HG02840 (cell line): ENCODE measurements around the gene SLCO2B1.

ENCODE experiments used
- ATAC-seq: cut with Tn5 transposase; IDR thresholded peaks from one replicate; pipeline ENCODE4 v1.9.1; 2021; ENCODE audit warnings: mild to moderate bottlenecking, moderate library complexity, moderate number of reproducible peaks; ENCODE audit not compliant: unreplicated experiment, low FRiP score

SLCO2B1 gene

DNA sequence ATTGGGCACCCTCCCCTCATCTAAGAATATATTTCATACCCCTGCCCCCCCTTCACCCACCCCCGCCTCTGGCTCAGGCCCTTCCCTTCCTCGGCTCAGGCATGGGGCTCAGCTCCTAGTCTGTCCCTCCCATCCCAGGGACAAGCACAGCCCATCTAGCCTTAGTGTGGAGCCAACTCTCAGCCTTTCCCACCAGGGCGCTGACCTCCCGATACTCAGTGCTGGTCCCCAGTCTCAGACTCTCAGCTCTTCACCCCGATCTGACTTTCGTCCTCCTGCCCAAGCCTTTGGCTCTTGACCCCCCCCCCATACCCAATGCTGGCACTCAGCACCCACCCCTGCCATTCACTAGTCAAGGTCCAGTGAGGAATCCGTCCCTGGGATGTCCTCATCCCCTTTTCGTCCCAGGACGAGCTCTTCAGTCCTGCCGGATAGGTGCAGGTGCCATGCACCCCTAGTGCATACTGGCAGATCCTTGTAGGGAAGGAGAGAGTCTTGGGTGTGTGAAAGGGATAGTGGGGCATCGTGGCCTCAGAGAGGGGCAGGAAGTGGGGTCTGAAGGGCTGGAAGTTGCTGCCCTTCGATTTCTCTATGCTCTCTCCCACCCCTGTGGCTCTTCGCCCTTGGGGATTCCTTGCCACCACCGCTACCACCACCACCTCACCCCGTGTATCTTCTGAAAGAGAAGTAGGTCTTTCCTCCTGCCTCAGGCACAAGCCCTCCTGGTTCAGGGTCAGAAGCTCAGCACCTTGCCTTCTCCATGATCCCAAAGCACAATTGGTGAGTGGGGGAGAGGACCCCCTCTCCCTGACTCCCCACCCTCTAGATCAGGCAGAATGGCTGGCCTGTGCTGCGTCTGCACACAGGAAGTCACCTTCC, 92.1 kb downstream of the SLCO2B1 start:
- ATAC-seq = no peak

DNA sequence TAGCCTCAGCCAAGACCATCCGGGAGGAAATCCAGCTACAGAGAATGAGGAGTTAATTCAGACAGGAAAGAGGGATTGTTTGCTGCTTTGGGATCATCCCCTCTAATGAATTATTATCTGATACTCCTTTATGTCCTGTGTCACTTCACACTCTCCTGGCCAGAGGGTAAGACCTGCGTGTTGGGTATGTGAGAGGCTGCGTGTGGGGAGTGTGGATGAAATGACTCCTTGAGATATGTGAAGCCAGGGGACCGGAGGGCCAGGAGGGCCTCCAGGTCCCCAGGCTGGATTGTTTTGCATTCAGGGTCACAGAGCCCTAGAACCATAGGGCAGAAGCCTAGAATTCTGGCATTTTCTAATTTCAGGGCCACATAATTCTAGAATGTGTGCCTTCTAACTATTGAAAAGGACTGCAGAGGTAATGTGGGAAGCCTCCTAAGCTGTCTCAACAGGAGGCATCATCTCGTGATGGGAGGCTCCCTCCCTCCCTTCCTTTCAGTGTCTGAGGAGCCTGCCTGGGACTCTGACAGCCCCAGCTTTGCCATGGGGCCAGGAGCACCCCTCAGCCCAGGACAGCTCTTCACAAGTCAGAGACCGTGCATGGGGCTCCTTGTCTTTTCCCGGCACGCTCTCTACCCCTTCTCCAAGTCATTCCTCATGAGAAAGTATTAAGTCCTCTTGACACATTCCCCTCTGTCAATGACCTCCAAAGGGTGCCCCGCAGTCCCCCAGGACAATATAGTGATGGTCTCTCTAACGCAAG, 93.3 kb downstream of the SLCO2B1 start:
- ATAC-seq = no peak

DNA sequence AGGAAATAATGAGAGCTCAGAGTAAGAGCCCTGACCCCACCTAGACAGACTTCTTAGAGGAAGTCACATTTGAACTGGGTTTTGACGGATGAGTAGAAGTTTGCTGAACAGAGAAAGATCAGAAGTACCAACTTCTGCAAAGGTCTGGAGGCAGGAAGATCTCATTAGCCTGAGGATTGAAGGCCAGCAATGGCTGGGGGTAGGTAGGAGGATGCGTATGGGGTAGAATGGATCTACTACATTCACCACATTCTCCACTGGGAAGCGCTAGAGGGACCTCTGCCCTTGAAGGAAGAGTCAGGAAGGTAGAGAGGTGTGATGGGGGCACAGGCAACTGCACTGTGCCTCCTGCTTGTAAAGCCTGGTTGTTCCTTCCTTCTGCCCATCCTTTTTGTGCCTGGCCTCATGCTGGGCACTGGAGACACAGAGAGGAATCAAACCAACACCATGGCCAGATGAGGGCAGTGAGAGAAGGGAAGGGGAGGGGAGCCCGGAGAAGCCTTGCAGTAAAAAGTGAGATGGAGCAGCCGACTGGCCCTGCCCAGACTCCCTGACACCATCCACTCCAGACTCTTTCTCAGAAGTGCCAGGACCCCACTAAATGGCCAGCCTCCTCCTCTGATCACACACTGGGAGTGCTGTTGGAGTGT, 94.6 kb downstream of the SLCO2B1 start:
- no peak for ATAC-seq

DNA sequence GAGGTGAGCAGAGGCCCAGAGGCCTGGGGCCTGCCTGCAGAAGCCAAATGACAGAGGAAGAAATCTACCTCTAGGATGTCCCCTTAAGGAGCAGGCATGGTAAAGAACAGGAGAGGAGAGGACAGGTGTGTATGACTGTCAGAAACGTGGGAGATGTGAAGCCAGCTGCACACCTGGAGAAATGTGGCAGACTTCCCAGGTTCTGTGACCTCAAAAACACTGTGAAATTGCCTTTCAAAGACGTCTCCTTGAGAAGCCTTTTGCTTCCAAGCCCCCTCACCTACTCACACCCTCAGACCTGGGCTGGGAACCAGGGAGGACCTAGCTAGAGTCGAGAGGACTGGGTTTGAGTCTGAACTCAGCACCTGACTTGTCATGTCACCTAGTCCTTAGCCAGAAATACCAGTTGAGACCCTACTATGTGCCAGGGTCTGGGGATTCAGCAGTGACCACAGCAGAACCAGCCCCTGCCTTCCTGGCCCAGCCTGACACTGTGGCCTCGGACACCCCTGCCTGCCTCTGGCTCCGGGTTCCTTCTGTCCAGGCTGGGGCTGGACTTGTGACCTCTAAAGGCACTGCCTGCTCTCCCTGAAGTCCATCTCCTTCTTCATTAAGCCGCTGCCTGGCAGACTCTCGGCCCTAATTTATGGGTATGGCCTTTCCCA, 95.2 kb downstream of the SLCO2B1 start:
- ATAC-seq = no peak

DNA sequence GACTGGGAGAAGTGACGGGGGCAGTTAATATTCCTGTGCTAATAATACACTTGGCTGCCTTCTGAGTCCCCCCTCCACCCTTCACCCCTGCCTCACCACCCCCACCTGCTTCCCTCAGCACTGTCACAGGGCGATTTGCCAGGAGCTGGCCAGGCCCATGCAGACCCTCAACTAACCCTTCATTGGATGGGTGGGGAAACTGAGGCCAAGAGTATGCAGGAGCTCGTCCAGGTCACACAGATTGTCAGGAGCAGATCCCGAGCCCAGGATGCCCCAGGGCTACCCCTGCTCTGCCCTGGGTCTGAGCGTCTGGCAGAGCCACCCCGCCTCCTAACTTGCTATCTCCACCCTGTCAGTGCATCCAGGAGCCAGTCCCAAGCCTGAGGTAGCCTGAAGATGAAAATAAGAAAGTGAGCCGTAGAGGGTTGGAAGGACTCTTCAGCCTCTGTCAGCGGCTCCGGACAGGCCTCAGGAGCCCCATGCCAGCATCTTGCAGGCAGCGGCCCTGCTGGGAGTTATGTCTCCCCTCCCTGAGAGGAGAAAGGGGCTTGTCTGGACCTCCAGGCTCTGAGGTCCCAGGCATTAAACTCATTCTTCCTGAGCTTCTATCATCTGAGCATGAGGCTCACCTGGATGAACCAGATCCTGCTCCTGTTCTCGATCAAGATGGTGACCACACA, 95.9 kb downstream of the SLCO2B1 start:
- no peak for ATAC-seq

DNA sequence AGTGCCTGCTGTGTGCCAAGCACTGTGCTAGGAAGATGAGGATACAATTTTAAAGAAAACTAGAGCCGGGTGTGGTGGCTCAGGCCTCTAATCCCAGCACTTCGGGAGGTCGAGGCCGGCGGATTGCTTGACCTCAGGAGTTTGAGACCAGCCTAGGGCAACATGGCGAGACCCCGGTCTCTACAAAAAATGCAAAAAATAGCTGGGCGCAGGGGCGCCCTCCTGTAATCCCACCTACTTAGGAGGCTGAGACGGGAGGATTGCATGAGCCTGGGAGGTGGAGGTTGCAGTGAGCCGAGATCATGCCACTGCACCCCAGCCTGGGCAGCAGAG, 98.0 kb downstream of the SLCO2B1 start:
- ATAC-seq = no peak

DNA sequence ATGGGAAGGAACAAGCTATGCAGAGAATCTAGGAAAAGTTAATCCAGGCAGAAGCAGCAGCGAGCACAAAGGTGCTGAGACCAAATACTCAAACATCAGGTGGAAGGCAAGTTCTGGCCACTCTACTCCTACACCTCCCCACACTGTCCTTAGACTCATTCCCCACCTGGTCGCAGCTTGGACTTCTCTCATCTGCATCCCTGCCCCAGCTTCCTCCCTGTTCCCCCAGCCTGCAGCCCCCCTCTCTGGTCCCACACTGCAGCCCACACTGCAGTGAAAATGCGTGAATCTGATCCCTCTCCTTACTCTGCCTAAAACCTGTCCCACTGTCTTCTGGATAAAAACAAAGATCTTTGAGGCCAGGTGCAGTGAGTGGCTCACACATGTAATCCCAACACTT, 98.8 kb downstream of the SLCO2B1 start:
- ATAC-seq = no peak

DNA sequence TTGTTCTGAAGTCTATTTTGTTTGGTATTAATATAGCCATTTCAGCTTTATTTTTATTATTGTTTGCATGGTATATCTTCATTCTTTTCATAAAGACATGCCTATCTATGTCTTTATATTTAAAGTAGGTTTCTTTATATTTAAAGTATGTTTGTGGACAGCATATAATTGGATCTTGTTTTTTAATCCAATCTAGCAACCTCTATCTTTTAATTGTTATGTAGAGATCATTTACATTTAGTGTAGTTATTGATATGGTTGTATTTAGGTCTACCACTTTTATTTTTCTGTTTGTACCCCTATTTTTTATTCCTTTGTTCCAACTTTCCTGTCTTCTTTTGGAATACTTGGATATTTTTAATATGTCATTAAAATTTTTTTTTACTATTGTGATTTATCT, 103.4 kb downstream of the SLCO2B1 start:
- no peak for ATAC-seq
